ENCODE results near the gene KRTAP2-1. TPM values are rescaled to one million over a fixed set of nuclear protein-coding genes. Genes with fewer than 3 reads are reported as not detected.

KRTAP2-1 gene
- total and polyA plus RNA-seq, 2 donors (not counting 1 experiment from before 2014, with no cell fraction given) = not detected

- 100% methylated on average over 1 of the region's 4 CpGs for WGBS (ENCODE audit: insufficient coverage)
- H3K27ac Mint-ChIP-seq = no peak overlapping the region
- H3K4me1 ChIP-seq (ENCODE audit: control insufficient read depth in 2 of 2, insufficient read depth in 2 of 2, low read length in 2 of 2) = no peaks in the 10 kb centered on the region
- ChIA-PET CTCF (no interaction called here), POLR2A (no interaction called here)
- no peak for TF ChIP-seq EZH2 (IDR thresholded peaks at IDR 0.05; ENCODE audit: borderline replicate concordance, insufficient read depth, low read depth, low read length, poor library complexity, severe bottlenecking)
- TF ChIP-seq, protein P1, sequence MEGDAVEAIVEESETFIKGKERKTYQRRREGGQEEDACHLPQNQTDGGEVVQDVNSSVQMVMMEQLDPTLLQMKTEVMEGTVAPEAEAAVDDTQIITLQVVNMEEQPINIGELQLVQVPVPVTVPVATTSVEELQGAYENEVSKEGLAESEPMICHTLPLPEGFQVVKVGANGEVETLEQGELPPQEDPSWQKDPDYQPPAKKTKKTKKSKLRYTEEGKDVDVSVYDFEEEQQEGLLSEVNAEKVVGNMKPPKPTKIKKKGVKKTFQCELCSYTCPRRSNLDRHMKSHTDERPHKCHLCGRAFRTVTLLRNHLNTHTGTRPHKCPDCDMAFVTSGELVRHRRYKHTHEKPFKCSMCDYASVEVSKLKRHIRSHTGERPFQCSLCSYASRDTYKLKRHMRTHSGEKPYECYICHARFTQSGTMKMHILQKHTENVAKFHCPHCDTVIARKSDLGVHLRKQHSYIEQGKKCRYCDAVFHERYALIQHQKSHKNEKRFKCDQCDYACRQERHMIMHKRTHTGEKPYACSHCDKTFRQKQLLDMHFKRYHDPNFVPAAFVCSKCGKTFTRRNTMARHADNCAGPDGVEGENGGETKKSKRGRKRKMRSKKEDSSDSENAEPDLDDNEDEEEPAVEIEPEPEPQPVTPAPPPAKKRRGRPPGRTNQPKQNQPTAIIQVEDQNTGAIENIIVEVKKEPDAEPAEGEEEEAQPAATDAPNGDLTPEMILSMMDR (IDR thresholded peaks at IDR 0.05) = no peak
- H3K27me3 ChIP-seq (replicated peaks in 1 of 4; ENCODE audit: control extremely low read depth in 1 of 4, control insufficient read depth in 3 of 4, insufficient read depth in 4 of 4, low read length in 3 of 4) = no peaks in the 10 kb centered on the region
- H3K9ac ChIP-seq (ENCODE audit: low read length) = no peak overlapping the region
- no peak overlapping the region for H3K4me2 ChIP-seq (replicated peaks; ENCODE audit: low read depth, low read length, poor library complexity, severe bottlenecking)
- DNase-seq (no peak), ATAC-seq (ENCODE audit: low read depth) (no peak)
- H3K4me1 Mint-ChIP-seq = no peaks in the 10 kb centered on the region
- intact Hi-C loops (cut with micrococcal nuclease) = no loop called here
- H4K20me1 ChIP-seq (ENCODE audit: control insufficient read depth, insufficient read depth, low read length, poor library complexity, severe bottlenecking) = no peaks in the 10 kb centered on the region
- H3K9me3 Mint-ChIP-seq (ENCODE audit: insufficient read depth) = no peaks in the 10 kb centered on the region
- no peak overlapping the region for H3K27ac ChIP-seq (ENCODE audit: low read length in 2 of 2)
- H3K4me3 Mint-ChIP-seq = no peak overlapping the region
- no peak overlapping the region for H2AFZ ChIP-seq (ENCODE audit: insufficient read depth, low read depth, low read length, poor library complexity, severe bottlenecking)
- H3K4me3 ChIP-seq (ENCODE audit: control extremely low read depth in 1 of 5, extremely low read depth in 1 of 5, insufficient read depth in 1 of 5, low read depth in 2 of 5, low read length in 4 of 5) = no peak overlapping the region
- peaks cover 0 to 1% (median 0%) of the 10 kb centered on the region in 3 donors for H3K9me3 ChIP-seq (ENCODE audit: control extremely low read depth in 1 of 3, control insufficient read depth in 2 of 3, insufficient read depth in 1 of 3, low read length in 2 of 3)
- H3K36me3 ChIP-seq (replicated peaks in 1 of 2; ENCODE audit: control extremely low read depth in 1 of 2, control insufficient read depth in 1 of 2, extremely low read depth in 1 of 2, insufficient read depth in 2 of 2, low read length in 1 of 2) = no peaks in the 10 kb centered on the region
- H3K79me2 ChIP-seq (ENCODE audit: control insufficient read depth, insufficient read depth, low read length) = no peaks in the 10 kb centered on the region
- peaks cover 27% of the 10 kb centered on the region for H3K27me3 Mint-ChIP-seq
Observed at GRCh38 chr17:41003926-41004325, 43.2 kb downstream of the KRTAP2-1 start.

GRCh38 chr17:41002814-41003213 lies 44.3 kb downstream of the KRTAP2-1 start:
- TF ChIP-seq, protein P1 (IDR thresholded peaks at IDR 0.05) = no peak
- no peak for TF ChIP-seq EZH2 (IDR thresholded peaks at IDR 0.05; ENCODE audit: borderline replicate concordance, insufficient read depth, low read depth, low read length, poor library complexity, severe bottlenecking)
- Histone ChIP-seq H2AFZ (ENCODE audit: insufficient read depth, low read depth, low read length, poor library complexity, severe bottlenecking) (no peak overlapping the region), H3K27ac (ENCODE audit: low read length in 2 of 2) (no peak overlapping the region), H3K9me3 (ENCODE audit: control extremely low read depth in 1 of 3, control insufficient read depth in 2 of 3, insufficient read depth in 1 of 3, low read length in 2 of 3) (peaks cover 0 to 1% (median 0%) of the 10 kb centered on the region in 3 donors), H3K4me3 (ENCODE audit: control extremely low read depth in 1 of 5, extremely low read depth in 1 of 5, insufficient read depth in 1 of 5, low read depth in 2 of 5, low read length in 4 of 5) (no peak overlapping the region), H3K36me3 (replicated peaks in 1 of 2; ENCODE audit: control extremely low read depth in 1 of 2, control insufficient read depth in 1 of 2, extremely low read depth in 1 of 2, insufficient read depth in 2 of 2, low read length in 1 of 2) (no peaks in the 10 kb centered on the region), H3K79me2 (ENCODE audit: control insufficient read depth, insufficient read depth, low read length) (no peaks in the 10 kb centered on the region), H3K9ac (ENCODE audit: low read length) (no peak overlapping the region), H3K27me3 (replicated peaks in 1 of 4; ENCODE audit: control extremely low read depth in 1 of 4, control insufficient read depth in 3 of 4, insufficient read depth in 4 of 4, low read length in 3 of 4) (peaks cover 0 to 2% (median 0%) of the 10 kb centered on the region in 4 experiments), H4K20me1 (ENCODE audit: control insufficient read depth, insufficient read depth, low read length, poor library complexity, severe bottlenecking) (no peaks in the 10 kb centered on the region), H3K4me1 (ENCODE audit: control insufficient read depth in 2 of 2, insufficient read depth in 2 of 2, low read length in 2 of 2) (no peaks in the 10 kb centered on the region), H3K4me2 (replicated peaks; ENCODE audit: low read depth, low read length, poor library complexity, severe bottlenecking) (no peak overlapping the region)
- H3K27me3 Mint-ChIP-seq = peaks cover 33% of the 10 kb centered on the region
- H3K4me3 Mint-ChIP-seq = no peak overlapping the region
- DNase-seq (no peak), ATAC-seq (ENCODE audit: low read depth) (no peak)
- H3K9me3 Mint-ChIP-seq (ENCODE audit: insufficient read depth) = no peaks in the 10 kb centered on the region
- WGBS (ENCODE audit: insufficient coverage) = 72% methylated on average over 3 of the region's 5 CpGs
- no peaks in the 10 kb centered on the region for H3K4me1 Mint-ChIP-seq
- H3K27ac Mint-ChIP-seq = no peak overlapping the region
- POLR2A ChIA-PET = no interaction called here
- CTCF ChIA-PET = no interaction called here
- intact Hi-C loops (cut with micrococcal nuclease) = no loop called here
